HepG2 (cell line): Measurements from ENCODE around the gene AK8. TPM values are rescaled to one million over a fixed set of nuclear protein-coding genes. Genes with fewer than 3 reads are reported as not detected.

Source experiments
- ATAC-seq: fragments of 200-7000 bp; cut with Tn5 transposase; 3 replicates; pipeline ENCODE4 v1.9.1; 2020; ENCODE audit warnings: mild to moderate bottlenecking, moderate library complexity
- BruUV-seq: library from RNA; stranded (reverse); fragments of 400-500 nt; replicated peaks from 2 replicates; lab custom pipeline; 2021; lab: Mats Ljungman, UMichigan
- CTCF ChIA-PET: fragments of 300-600 bp; formaldehyde crosslinking; extraction: SDS; loops from one replicate; lab custom pipeline; 2021; ENCODE audit warnings: low total read pairs, inconsistent platforms, low intra/inter-chr PET ratio; lab: Yijun Ruan, JAX
- POLR2A ChIA-PET: fragments of 350-600 bp; sonication (Branson Sonifier 250); formaldehyde crosslinking; loops from one replicate; lab custom pipeline; 2020; ENCODE audit warnings: antibody characterized with exemption, inconsistent platforms; lab: Yijun Ruan, JAX
- DNase-seq: peaks from one replicate; pipeline ENCODE4 v3.0.0-alpha.2; 2015; ENCODE audit warnings: low spot score
- FAIRE-seq: peaks from 3 replicates; lab custom pipeline; 2011; peaks lifted over from hg19 to GRCh38; lab: Jason Lieb, UNC
- H2AFZ ChIP-seq: one replicate; pipeline ENCODE4 v1.6.1; 2011; ENCODE audit warnings: low read length, inconsistent platforms
- H3K27ac ChIP-seq: fragments of 300-600 bp; 3 replicates; pipeline ENCODE4 v1.8.0; 2011; ENCODE audit warnings: mixed run types, mild to moderate bottlenecking, mixed read lengths, low read length, inconsistent platforms; ENCODE audit not compliant: insufficient read depth; ENCODE audit errors: extremely low read length
- H3K27me3 ChIP-seq, 2 experiments: fragments of 200-600 bp in 1 of 2; 2 replicates in 1 of 2; 3 replicates in 1 of 2; pipeline versions ENCODE4 v1.6.0 to v1.8.0; 2011; ENCODE audit warnings: low read length in 2 of 2, mild to moderate bottlenecking in 2 of 2, moderate library complexity in 2 of 2, inconsistent platforms in 1 of 2; ENCODE audit not compliant: insufficient read depth in 2 of 2, control insufficient read depth in 1 of 2
- H3K36me3 ChIP-seq, 2 experiments: fragments of 200-600 bp in 1 of 2; replicated peaks in 1 of 2; 2 replicates in 1 of 2; 3 replicates in 1 of 2; pipeline versions ENCODE4 v1.5.1 to v1.8.0; 2011; ENCODE audit warnings: low read length in 2 of 2, inconsistent platforms in 1 of 2; ENCODE audit not compliant: insufficient read depth in 2 of 2, control insufficient read depth in 1 of 2
- H3K4me1 ChIP-seq: 2 replicates; pipeline ENCODE4 v1.5.1; 2012; ENCODE audit warnings: low read length, inconsistent platforms; ENCODE audit not compliant: insufficient read depth
- H3K4me2 ChIP-seq: 2 replicates; pipeline ENCODE4 v1.6.0; 2011; ENCODE audit warnings: low read depth, low read length, inconsistent platforms
- H3K4me3 ChIP-seq, 3 experiments: fragments of 200-600 bp in 1 of 3; sonication (generic), shearing (Covaris generic) in 1 of 3; replicated peaks in 1 of 3; 2 replicates each; pipeline ENCODE4 v1.5.1; 2011 to 2016; ENCODE audit warnings: low read length in 3 of 3, inconsistent platforms in 2 of 3, low read depth in 2 of 3, mild to moderate bottlenecking in 2 of 3, control low read depth in 1 of 3, mixed read lengths in 1 of 3; ENCODE audit not compliant: insufficient read depth in 1 of 3
- H3K79me2 ChIP-seq: one replicate; pipeline ENCODE4 v1.6.1; 2011; ENCODE audit warnings: low read length, inconsistent platforms; ENCODE audit not compliant: insufficient read depth
- H3K9ac ChIP-seq: 2 replicates; pipeline ENCODE4 v1.6.0; 2011; ENCODE audit warnings: mild to moderate bottlenecking, low read depth, low read length, inconsistent platforms; ENCODE audit not compliant: insufficient read depth
- H3K9me3 ChIP-seq: 2 replicates; pipeline ENCODE4 v1.5.1; 2012; ENCODE audit warnings: mild to moderate bottlenecking, low read length
- H4K20me1 ChIP-seq: 2 replicates; pipeline ENCODE4 v1.6.0; 2011; ENCODE audit warnings: inconsistent platforms, mild to moderate bottlenecking, low read length, moderate library complexity; ENCODE audit not compliant: insufficient read depth
- ARNTL ChIP-seq: sonication (generic); formaldehyde crosslinking; IDR thresholded peaks from 2 replicates; pipeline ENCODE4 v1.4.0; 2020; ENCODE audit warnings: mild to moderate bottlenecking, missing genetic modification reagents
- CBX2 ChIP-seq, 2 experiments: fragments of 200-600 bp in 1 of 2; sonication (generic); formaldehyde crosslinking in 1 of 2; IDR thresholded peaks; 2 replicates each; pipeline versions ENCODE4 v1.7.0 to v1.8.1; 2018 to 2022; ENCODE audit warnings: low read depth in 2 of 2, low read length in 1 of 2, mild to moderate bottlenecking in 1 of 2, missing genetic modification reagents in 1 of 2
- GPBP1L1 ChIP-seq: sonication (generic); formaldehyde crosslinking; IDR thresholded peaks from 2 replicates; pipeline ENCODE4 v1.5.0; 2020; ENCODE audit warnings: mild to moderate bottlenecking, missing genetic modification reagents
- HOMEZ ChIP-seq: IDR thresholded peaks from 2 replicates; pipeline ENCODE4 v1.6.1; 2016; ENCODE audit warnings: low read depth
- IKZF1 ChIP-seq: fragments of 450-650 bp; IDR thresholded peaks from 2 replicates; pipeline ENCODE4 v1.7.1; 2016
- ISL2 ChIP-seq: sonication (generic); formaldehyde crosslinking; IDR thresholded peaks from 2 replicates; pipeline ENCODE4 v1.5.0; 2020; ENCODE audit warnings: missing genetic modification reagents
- KDM3A ChIP-seq: IDR thresholded peaks from 2 replicates; pipeline ENCODE4 v1.6.1; 2018; ENCODE audit warnings: low read depth, missing compliant biosample characterization
- LBX2 ChIP-seq: sonication (generic); formaldehyde crosslinking; IDR thresholded peaks from 2 replicates; pipeline ENCODE4 v1.5.0; 2020; ENCODE audit warnings: missing genetic modification reagents, mild to moderate bottlenecking, borderline replicate concordance
- MBD4 ChIP-seq: IDR thresholded peaks from 2 replicates; pipeline ENCODE4 v1.6.1; 2012; ENCODE audit warnings: low read length, inconsistent platforms, borderline replicate concordance
- PRDM4 ChIP-seq: sonication (generic); formaldehyde crosslinking; IDR thresholded peaks from 2 replicates; pipeline ENCODE4 v1.9.0; 2021; ENCODE audit warnings: missing genetic modification reagents, borderline replicate concordance
- PTBP1 ChIP-seq: fragments of 200-400 bp; formaldehyde crosslinking; IDR thresholded peaks from 2 replicates; pipeline ENCODE4 v1.6.1; 2018; ENCODE audit warnings: low read length, low read depth; ENCODE audit not compliant: poor library complexity, severe bottlenecking
- SMYD3 ChIP-seq: sonication (generic); formaldehyde crosslinking; IDR thresholded peaks from 2 replicates; pipeline ENCODE4 v1.8.1; 2023; ENCODE audit warnings: mild to moderate bottlenecking, missing genetic modification reagents
- ZBTB44 ChIP-seq: sonication (generic); formaldehyde crosslinking; IDR thresholded peaks from 2 replicates; pipeline ENCODE4 v1.4.0; 2020; ENCODE audit warnings: missing genetic modification reagents
- ZNF17 ChIP-seq: sonication (generic); formaldehyde crosslinking; IDR thresholded peaks from 2 replicates; pipeline ENCODE4 v1.5.0; 2020; ENCODE audit warnings: mild to moderate bottlenecking, missing genetic modification reagents
- ZNF547 ChIP-seq: sonication (generic); formaldehyde crosslinking; IDR thresholded peaks from 2 replicates; pipeline ENCODE4 v1.5.1; 2020; ENCODE audit warnings: mild to moderate bottlenecking, missing genetic modification reagents
- ZNF556 ChIP-seq: sonication (generic); formaldehyde crosslinking; IDR thresholded peaks from 2 replicates; pipeline ENCODE4 v1.4.0; 2020; ENCODE audit warnings: mild to moderate bottlenecking, missing genetic modification reagents, borderline replicate concordance
- WGBS: methylation state at CpG from one replicate; pipeline ENCODE4 v1.1.6; 2017; ENCODE audit warnings: low lambda C conversion rate; 5-methylcytosine and 5-hydroxymethylcytosine counted together
- in situ Hi-C: cut with HindIII; loops from 2 replicates; pipeline ENCODE4 v1.10.0; 2017; ENCODE audit warnings: low pct_unique_long_range_greater_than_20kb; ENCODE audit not compliant: extremely low pct_ligation_motif_present
- intact Hi-C: fragments of 100-400 bp; cut with micrococcal nuclease; formaldehyde crosslinking; loops from one replicate; pipeline ENCODE4 v1.10.0; 2022; ENCODE audit not compliant: unreplicated experiment
- polyA plus RNA-seq, 8 experiments: library from polyadenylated mRNA; depleted of rRNA in 3 of 8; stranded (reverse) in 7 of 8; unstranded in 1 of 8; fragments of >200 nt; fragmentation: Illumina TruSeq in 4 of 8; extraction: Trizol in 4 of 8; gene quantifications; 2 replicates each; pipeline versions ENCODE4 v1.2.1 to v1.2.3, GENCODE V29; 2011 to 2016; ENCODE audit warnings: low read depth in 4 of 8, missing spikeins in 1 of 8, mixed read lengths in 1 of 8; ENCODE audit not compliant: insufficient read depth in 1 of 8
- total RNA-seq, 5 experiments: library from RNA; depleted of rRNA; stranded (reverse); fragments of >200 nt; fragmentation: Illumina TruSeq; extraction: Trizol; gene quantifications; 2 replicates each; pipeline ENCODE4 v1.2.3, GENCODE V29; 2016; ENCODE audit warnings: low read depth in 1 of 5

AK8 gene
- total and polyA plus RNA-seq, 2 of the 13 experiments (the other 11 are each of a cell fraction or from before 2014, with no cell fraction given) = 0.11 TPM; not detected in 1

GRCh38 chr9:132756214-132756845 lies 121.8 kb downstream of the AK8 start:
- Histone ChIP-seq H3K27me3 (peaks cover 5 to 43% of the 10 kb centered on the region in 2 experiments; a peak in 4 of 5 replicates), H3K9ac (no peak overlapping the region), H3K36me3 (no peaks in the 10 kb centered on the region), H3K27ac (no peak overlapping the region), H3K4me1 (no peaks in the 10 kb centered on the region), H2AFZ (no peak overlapping the region), H3K9me3 (no peaks in the 10 kb centered on the region), H3K79me2 (no peaks in the 10 kb centered on the region), H3K4me3 (no peak overlapping the region), H4K20me1 (no peaks in the 10 kb centered on the region), H3K4me2 (no peak overlapping the region)
- ATAC-seq = no peak
- intact Hi-C loops (no loop called here), in situ Hi-C loops (no loop called here)
- WGBS = 34% methylated on average over 16 of the region's 18 CpGs
- no TSS peak for BruUV-seq
- ChIA-PET POLR2A (no interaction called here), CTCF (no interaction called here)
- FAIRE-seq = no peak
- DNase-seq = no peak
- no peak for TF ChIP-seq ZNF547 (CRISPR knock-in tag)
- no peak for TF ChIP-seq GPBP1L1 (CRISPR knock-in tag)
- TF ChIP-seq ZNF17 (CRISPR knock-in tag) = no peak
- no peak for TF ChIP-seq ARNTL (CRISPR knock-in tag)
- TF ChIP-seq CBX2 (IDR thresholded peaks at IDR 0.05; ENCODE audit: low read depth, low read length) = no peak
- TF ChIP-seq CBX2 (CRISPR knock-in tag; IDR thresholded peaks at IDR 0.05; ENCODE audit: low read depth) = no peak
- TF ChIP-seq MBD4 = no peak
- TF ChIP-seq ZNF556 = no peak
- no peak for TF ChIP-seq PTBP1
- no peak for TF ChIP-seq LBX2
- TF ChIP-seq ZBTB44 (CRISPR knock-in tag) = no peak
- TF ChIP-seq IKZF1 = no peak
- no peak for TF ChIP-seq HOMEZ
- TF ChIP-seq SMYD3 (CRISPR knock-in tag) = no peak
- no peak for TF ChIP-seq KDM3A
- no peak for TF ChIP-seq PRDM4 (CRISPR knock-in tag)
- no peak for TF ChIP-seq ISL2
